HepG2 (cell line): Measurements from ENCODE around the gene VWC2L. TPM values are rescaled to one million over a fixed set of nuclear protein-coding genes. Genes with fewer than 3 reads are reported as not detected.

Experiments used
- ADNP ChIP-seq: sonication (generic); formaldehyde crosslinking; IDR thresholded peaks from 2 replicates; pipeline ENCODE4 v1.4.0; 2020; ENCODE audit warnings: missing genetic modification reagents
- CREB1 ChIP-seq, 2 experiments: fragments of 450-650 bp in 1 of 2; IDR thresholded peaks; 2 replicates each; pipeline ENCODE4 v1.6.1; 2016 to 2017; ENCODE audit warnings: control low read depth in 1 of 2, mild to moderate bottlenecking in 1 of 2, missing compliant biosample characterization in 1 of 2, missing genetic modification characterization in 1 of 2
- EHMT2 ChIP-seq: fragments of 200-600 bp; sonication (generic); IDR thresholded peaks from 2 replicates; pipeline ENCODE4 v1.7.0; 2017; ENCODE audit warnings: antibody characterized with exemption, low read depth, low read length, borderline replicate concordance
- ELF1 ChIP-seq: sonication (generic); formaldehyde crosslinking; IDR thresholded peaks from 2 replicates; pipeline ENCODE4 v1.4.0; 2020; ENCODE audit warnings: missing genetic modification reagents
- FOSL2 ChIP-seq: sonication (generic); formaldehyde crosslinking; IDR thresholded peaks from 2 replicates; pipeline ENCODE4 v1.4.0; 2020; ENCODE audit warnings: missing genetic modification reagents
- HMGA1 ChIP-seq: sonication (generic); formaldehyde crosslinking; conservative IDR thresholded peaks from 2 replicates; pipeline ENCODE4 v1.4.0; 2020; ENCODE audit warnings: missing genetic modification reagents
- JARID2 ChIP-seq: sonication (generic); formaldehyde crosslinking; IDR thresholded peaks from 2 replicates; pipeline ENCODE4 v1.8.1; 2023; ENCODE audit warnings: missing genetic modification reagents, inconsistent platforms; ENCODE audit not compliant: insufficient replicate concordance
- KLF12 ChIP-seq: sonication (generic); formaldehyde crosslinking; IDR thresholded peaks from 2 replicates; pipeline ENCODE4 v1.4.0; 2020; ENCODE audit warnings: missing genetic modification reagents, borderline replicate concordance
- MBD4 ChIP-seq: IDR thresholded peaks from 2 replicates; pipeline ENCODE4 v1.6.1; 2012; ENCODE audit warnings: low read length, inconsistent platforms, borderline replicate concordance
- PRDM4 ChIP-seq: sonication (generic); formaldehyde crosslinking; IDR thresholded peaks from 2 replicates; pipeline ENCODE4 v1.9.0; 2021; ENCODE audit warnings: missing genetic modification reagents, borderline replicate concordance
- PTBP1 ChIP-seq: fragments of 200-400 bp; formaldehyde crosslinking; IDR thresholded peaks from 2 replicates; pipeline ENCODE4 v1.6.1; 2018; ENCODE audit warnings: low read length, low read depth; ENCODE audit not compliant: poor library complexity, severe bottlenecking
- SAFB2 ChIP-seq: sonication (generic); formaldehyde crosslinking; IDR thresholded peaks from 2 replicates; pipeline ENCODE4 v1.5.1; 2020; ENCODE audit warnings: missing genetic modification reagents, low read depth, mild to moderate bottlenecking, borderline replicate concordance
- SETDB1 ChIP-seq: sonication (generic); formaldehyde crosslinking; IDR thresholded peaks from 2 replicates; pipeline ENCODE4 v1.5.1; 2020; ENCODE audit warnings: missing genetic modification reagents, mild to moderate bottlenecking, borderline replicate concordance
- SMAD1 ChIP-seq: sonication (generic); formaldehyde crosslinking; IDR thresholded peaks from 2 replicates; pipeline ENCODE4 v1.4.0; 2020; ENCODE audit warnings: missing genetic modification reagents, low read depth, mild to moderate bottlenecking, borderline replicate concordance
- SP140L ChIP-seq: sonication (generic); formaldehyde crosslinking; IDR thresholded peaks from 2 replicates; pipeline ENCODE4 v1.4.0; 2020; ENCODE audit warnings: missing genetic modification reagents, borderline replicate concordance
- ZBTB42 ChIP-seq: sonication (generic); formaldehyde crosslinking; IDR thresholded peaks from 2 replicates; pipeline ENCODE4 v1.5.0; 2020; ENCODE audit warnings: mild to moderate bottlenecking, missing genetic modification reagents
- ZFP36L2 ChIP-seq: sonication (generic); formaldehyde crosslinking; IDR thresholded peaks from 2 replicates; pipeline ENCODE4 v1.4.0; 2020; ENCODE audit warnings: missing genetic modification reagents
- ZNF253 ChIP-seq: sonication (generic); formaldehyde crosslinking; IDR thresholded peaks from 2 replicates; pipeline ENCODE4 v1.8.0; 2022; ENCODE audit warnings: mild to moderate bottlenecking, missing genetic modification reagents, borderline replicate concordance
- ZNF343 ChIP-seq: sonication (generic); formaldehyde crosslinking; IDR thresholded peaks from 2 replicates; pipeline ENCODE4 v1.4.0; 2020; ENCODE audit warnings: mild to moderate bottlenecking, missing genetic modification reagents
- ZNF362 ChIP-seq: sonication (generic); formaldehyde crosslinking; IDR thresholded peaks from 2 replicates; pipeline ENCODE4 v1.4.0; 2020; ENCODE audit warnings: missing genetic modification reagents, mild to moderate bottlenecking, borderline replicate concordance
- ZNF432 ChIP-seq: sonication (generic); formaldehyde crosslinking; IDR thresholded peaks from 2 replicates; pipeline ENCODE4 v1.5.0; 2020; ENCODE audit warnings: missing genetic modification reagents, mild to moderate bottlenecking, borderline replicate concordance
- ZNF503 ChIP-seq: sonication (generic); formaldehyde crosslinking; IDR thresholded peaks from 2 replicates; pipeline ENCODE4 v1.4.0; 2020; ENCODE audit warnings: missing genetic modification reagents
- ZNF550 ChIP-seq: sonication (generic); formaldehyde crosslinking; IDR thresholded peaks from 2 replicates; pipeline ENCODE4 v1.4.0; 2020; ENCODE audit warnings: mild to moderate bottlenecking, missing genetic modification reagents, borderline replicate concordance
- ZSCAN29 ChIP-seq: sonication (generic); formaldehyde crosslinking; conservative IDR thresholded peaks from 2 replicates; pipeline ENCODE4 v1.4.0; 2020; ENCODE audit warnings: mild to moderate bottlenecking, missing genetic modification reagents
- polyA plus RNA-seq, 8 experiments: library from polyadenylated mRNA; depleted of rRNA in 3 of 8; stranded (reverse) in 7 of 8; unstranded in 1 of 8; fragments of >200 nt; fragmentation: Illumina TruSeq in 4 of 8; extraction: Trizol in 4 of 8; gene quantifications; 2 replicates each; pipeline versions ENCODE4 v1.2.1 to v1.2.3, GENCODE V29; 2011 to 2016; ENCODE audit warnings: low read depth in 4 of 8, missing spikeins in 1 of 8, mixed read lengths in 1 of 8; ENCODE audit not compliant: insufficient read depth in 1 of 8
- total RNA-seq, 5 experiments: library from RNA; depleted of rRNA; stranded (reverse); fragments of >200 nt; fragmentation: Illumina TruSeq; extraction: Trizol; gene quantifications; 2 replicates each; pipeline ENCODE4 v1.2.3, GENCODE V29; 2016; ENCODE audit warnings: low read depth in 1 of 5

VWC2L gene
- total and polyA plus RNA-seq, 2 of the 13 experiments (the other 11 are each of a cell fraction or from before 2014, with no cell fraction given), result not detected

- no peak for TF ChIP-seq MBD4
- TF ChIP-seq ZNF503 (CRISPR knock-in tag), result peak; percentile 49; the same call in 1 of the 2 replicates
- no peak for TF ChIP-seq ADNP (CRISPR knock-in tag)
- no peak for TF ChIP-seq ZSCAN29
- TF ChIP-seq ZNF343 (CRISPR knock-in tag), result no peak
- TF ChIP-seq SAFB2, result no peak
- TF ChIP-seq KLF12 (CRISPR knock-in tag), result 0 out of 2 replicates have a peak, but pooled peaks have one; percentile 64
- TF ChIP-seq JARID2 (CRISPR knock-in tag), result no peak
- TF ChIP-seq ZFP36L2 (CRISPR knock-in tag), result 0 out of 2 replicates have a peak, but pooled peaks have one; percentile 88
- TF ChIP-seq ZNF550, result no peak
- TF ChIP-seq EHMT2, result peak; percentile 97
- TF ChIP-seq ELF1 (CRISPR knock-in tag), result peak; percentile 54; the same call in 1 of the 2 replicates
- 0 out of 2 replicates have a peak, but pooled peaks have one; percentile 83 for TF ChIP-seq PRDM4 (CRISPR knock-in tag)
- no peak for TF ChIP-seq HMGA1 (CRISPR knock-in tag)
- no peak for TF ChIP-seq SETDB1 (CRISPR knock-in tag)
- TF ChIP-seq SP140L, result peak; percentile 98; the same call in 1 of the 2 replicates
- TF ChIP-seq ZNF362 (CRISPR knock-in tag), result no peak
- TF ChIP-seq PTBP1, result no peak
- TF ChIP-seq FOSL2, result peak; percentile 60
- no peak for TF ChIP-seq ZNF432 (CRISPR knock-in tag)
- TF ChIP-seq ZBTB42 (CRISPR knock-in tag), result peak; percentile 91; the same call in 1 of the 2 replicates
- TF ChIP-seq SMAD1 (CRISPR knock-in tag), result no peak
- 0 out of 2 replicates have a peak, but pooled peaks have one; percentile 71 for TF ChIP-seq ZNF253 (CRISPR knock-in tag)
- TF ChIP-seq CREB1 (IDR thresholded peaks at IDR 0.05), result no peak
- TF ChIP-seq CREB1 (CRISPR knock-in tag; IDR thresholded peaks at IDR 0.05), result no peak
Measured at GRCh38 chr2:214410918-214411554, at the start of gene VWC2L (continued).
